GM21786 (cell line): Measurements from ENCODE around the gene LDAF1.
"Not testable (repeated sequence)": the region's sequence is repeated elsewhere in the genome, so short reads cannot be mapped to it uniquely, and the experiment has no call there.

Experiments used
- ATAC-seq: cut with Tn5 transposase; IDR thresholded peaks from one replicate; pipeline ENCODE4 v1.9.1; 2021; ENCODE audit not compliant: unreplicated experiment

The LDAF1 gene

DNA sequence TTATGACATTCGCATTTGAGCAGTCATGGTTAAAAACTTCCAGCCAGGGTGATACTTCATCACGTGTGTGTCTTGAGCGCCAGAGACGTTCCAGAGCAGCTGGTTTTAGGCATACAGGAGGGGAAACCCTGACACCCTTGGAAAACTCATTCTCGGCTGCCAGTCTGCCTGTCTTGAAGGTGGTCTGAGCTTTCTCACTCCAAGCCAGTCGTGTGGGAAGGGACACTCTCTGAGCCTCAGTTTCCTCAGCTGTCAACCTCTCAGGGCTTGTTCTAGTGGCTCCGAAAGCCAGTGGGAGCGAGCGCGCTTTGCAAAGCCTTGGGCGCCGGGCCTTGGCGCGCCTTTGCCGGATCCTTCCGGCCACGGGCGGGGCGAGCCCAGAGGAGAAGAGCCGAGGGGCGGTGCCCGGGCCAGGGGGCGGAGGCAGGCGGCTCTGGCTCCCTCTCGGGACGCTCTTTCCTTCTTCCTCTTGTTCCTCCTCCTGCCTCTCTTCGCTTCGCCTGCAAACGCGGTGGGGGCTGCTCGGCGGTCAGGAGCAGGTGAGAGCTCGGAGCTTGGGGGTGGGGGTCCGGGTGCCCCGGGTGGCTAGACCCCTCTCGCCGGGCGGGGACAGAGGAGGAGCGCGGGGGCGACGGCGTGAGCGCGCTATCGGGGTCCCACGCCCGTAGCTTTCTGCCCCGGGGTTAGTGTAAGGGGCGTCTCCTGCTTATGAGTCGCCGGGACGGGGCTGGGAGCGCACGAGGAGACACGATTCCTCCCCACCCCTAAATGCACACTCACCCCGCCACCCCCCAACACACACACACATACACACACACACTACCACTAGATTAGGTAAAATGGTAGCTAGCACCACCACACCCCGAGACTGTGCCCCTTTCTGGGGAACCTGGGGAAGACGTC is at the start of gene LDAF1:
Gene LDAF1, plus strand, starts transcription at position 467 of the 903 bp plus-strand sequence. CDS start 2,509 bp downstream, outside the sequence.
- peak; percentile 76 for ATAC-seq

DNA sequence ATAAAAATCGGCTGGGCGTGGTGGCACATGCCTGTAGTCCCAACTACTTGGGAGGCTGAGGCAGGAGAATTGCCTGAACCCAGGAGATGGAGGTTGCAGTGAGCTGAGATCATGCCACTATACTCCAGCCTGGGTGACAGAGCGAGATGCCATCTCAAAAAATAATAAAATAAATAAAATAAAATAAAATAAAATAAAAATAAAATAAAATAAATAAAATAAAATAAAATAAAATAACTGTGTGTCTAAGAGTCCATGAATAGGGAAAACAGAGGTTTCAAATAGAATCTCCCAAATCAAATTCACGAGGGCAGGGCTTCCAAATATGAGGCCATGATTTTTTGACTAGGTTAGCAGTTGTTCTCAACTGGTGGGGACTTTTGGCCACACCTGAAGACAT is 42.9 kb upstream of the LDAF1 start:
- not testable (repeated sequence) for ATAC-seq

DNA sequence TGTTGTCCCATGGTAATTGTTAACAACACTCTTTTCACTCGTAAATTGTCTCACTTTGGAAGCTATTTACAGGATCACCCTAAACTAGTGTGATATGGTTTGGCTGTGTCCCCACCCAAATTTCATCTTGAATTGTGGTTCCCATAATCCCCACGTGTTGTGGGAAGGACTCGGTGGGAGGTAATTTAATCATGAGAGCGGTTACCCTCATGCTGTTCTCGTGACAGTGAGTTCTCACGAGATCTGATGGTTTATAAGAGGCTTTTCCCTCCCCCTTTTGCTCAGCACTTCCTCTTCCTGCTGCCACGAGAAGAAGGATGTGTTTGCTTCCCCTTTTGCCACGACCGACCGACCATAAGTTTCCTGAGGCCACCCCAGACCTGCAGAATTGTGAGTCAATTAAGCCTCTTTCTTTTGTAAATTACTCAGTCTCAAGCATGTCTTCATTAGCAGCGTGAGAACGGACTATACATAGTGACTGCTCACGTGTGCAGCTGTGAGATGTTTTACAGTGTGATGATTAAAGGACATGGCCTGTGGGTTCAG is 42.3 kb upstream of the LDAF1 start:
- no peak for ATAC-seq

DNA sequence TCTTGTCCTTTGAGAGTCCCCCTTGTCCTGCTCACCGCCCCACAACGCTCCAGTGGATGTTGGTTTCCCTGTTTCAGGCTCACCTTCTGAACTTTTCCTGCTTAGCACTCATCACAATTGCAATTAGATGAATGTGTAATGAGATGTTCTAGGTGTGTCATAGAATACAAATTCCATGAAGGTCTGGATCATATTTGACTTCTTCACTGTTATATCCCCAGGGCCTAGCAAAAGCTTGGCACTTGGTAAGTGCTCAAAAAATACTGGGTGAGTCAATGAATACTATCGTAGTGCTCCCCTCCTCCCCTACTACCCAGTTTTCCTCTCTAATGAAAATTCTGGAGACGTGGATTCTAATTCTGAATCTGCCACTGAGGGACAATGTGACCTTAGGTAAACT is 40.9 kb upstream of the LDAF1 start:
- ATAC-seq, result no peak

DNA sequence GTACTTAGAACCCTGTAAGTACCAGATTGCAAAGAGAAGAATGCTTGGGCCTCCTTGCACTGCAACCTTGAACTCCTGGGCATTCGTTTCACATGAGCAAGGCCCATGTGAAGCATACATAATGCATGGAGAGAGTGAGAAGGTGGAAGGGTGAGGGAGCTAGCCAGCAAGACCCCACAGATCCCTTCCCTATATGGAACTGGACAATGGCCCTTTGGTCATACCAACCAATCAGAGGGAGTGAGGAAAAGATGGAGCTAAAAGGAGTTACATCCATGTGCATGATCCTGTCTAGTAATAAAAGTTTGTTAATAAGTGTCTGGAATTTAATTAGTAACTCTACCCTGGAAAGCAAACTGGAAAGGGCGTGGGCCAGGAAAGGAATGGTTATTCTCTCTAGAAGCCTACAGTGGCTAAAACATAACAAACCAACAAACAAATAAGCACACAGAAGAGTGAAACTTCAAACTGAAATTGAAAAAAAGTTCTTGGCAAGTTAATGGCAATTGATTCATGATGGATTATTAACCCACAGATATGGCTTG is 37.4 kb upstream of the LDAF1 start:
- no peak for ATAC-seq

DNA sequence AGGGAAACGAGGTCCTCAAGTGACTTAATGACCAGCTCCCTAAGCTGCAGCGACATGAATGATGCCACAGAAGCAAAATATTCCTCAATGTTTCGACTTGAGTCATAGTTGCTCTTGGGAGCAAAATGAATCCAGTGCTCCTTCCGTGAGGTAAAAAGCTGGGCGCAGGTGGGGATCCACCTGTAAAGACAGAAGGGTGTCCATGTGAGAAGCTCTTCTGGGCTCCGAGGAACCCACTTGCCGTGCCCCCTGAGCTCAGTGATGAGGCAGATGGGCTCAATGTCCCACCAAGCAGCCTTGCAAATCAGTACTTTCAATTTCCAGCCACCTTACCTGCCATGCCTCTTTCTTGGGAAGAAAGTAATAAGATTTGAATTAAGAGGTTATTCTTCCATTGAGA is 33.3 kb upstream of the LDAF1 start:
- ATAC-seq, result no peak

DNA sequence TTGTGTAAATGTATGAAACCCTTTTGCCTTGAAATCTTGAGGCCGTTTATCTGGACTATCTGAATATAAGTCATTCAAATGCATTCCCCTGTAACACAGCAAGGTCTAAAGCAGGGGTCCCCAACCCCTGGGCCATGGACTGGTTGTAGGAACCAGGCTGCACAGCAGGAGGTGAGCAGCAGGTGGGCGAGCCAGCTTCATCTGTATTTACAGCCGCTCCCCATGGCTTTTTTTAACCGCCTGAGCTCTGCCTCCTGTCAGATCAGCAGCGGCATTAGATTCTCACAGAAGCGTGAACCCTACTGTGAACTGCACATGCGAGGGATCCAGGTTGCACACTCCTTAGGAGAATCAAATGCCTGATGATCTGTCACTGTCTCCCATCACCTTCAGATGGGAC is 32.0 kb upstream of the LDAF1 start:
- ATAC-seq, result no peak

DNA sequence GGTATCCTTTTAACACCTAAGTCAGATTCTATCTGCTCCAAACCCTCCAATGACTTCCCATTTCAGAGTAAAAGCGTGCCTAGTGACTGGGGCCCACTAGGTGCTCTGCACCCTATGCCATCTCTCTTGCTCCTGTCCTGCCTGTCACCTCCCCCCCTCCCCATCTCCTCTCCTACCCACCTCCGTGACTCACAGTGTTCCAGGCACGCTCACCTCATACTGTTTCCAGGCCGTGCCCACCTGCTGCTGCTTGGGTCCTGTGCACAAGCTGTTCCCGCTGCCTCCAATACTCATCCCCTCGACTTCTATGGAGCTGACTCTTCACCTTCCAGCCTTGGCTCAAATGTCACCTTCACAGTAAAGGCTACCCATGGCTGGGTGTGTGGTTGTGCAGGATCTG is 29.5 kb upstream of the LDAF1 start:
- no peak for ATAC-seq

DNA sequence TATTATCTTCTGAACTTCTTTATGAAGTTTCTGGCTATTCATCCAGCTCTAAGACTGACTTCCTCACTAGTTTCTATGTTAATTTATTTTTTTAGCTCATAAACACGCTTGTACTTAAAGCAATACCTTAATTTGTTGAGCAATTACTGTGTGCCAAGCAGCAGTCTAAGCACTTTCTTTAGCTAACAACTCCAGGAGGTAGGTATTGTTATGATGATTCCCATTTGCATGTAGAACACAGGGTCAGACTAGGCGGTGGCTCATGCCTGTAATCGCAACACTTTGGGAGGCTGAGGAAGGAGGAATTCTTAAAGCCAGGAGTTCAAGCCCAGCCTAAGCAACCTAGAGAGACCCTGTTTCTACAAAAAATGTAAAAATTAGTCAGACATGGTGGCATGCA is 27.7 kb upstream of the LDAF1 start:
- no peak for ATAC-seq

DNA sequence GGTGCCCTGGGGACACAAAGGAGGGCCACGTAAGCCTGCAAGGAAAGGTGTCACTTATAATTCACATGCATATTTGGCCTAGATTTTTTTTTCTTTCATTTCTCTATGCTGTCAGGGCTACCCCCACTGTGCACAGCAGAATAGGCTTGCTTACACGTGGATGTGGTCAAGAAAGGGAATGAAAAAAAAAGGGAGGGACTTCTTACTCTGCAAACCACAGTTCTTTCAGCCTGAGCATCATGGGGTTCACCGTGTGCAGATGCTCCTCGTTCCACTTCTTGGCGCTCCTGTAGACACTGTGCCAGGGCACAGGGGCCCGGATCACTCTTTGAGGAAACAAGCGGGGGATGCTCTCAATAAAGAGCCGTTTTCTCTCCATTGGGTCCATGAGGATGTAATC is 24.4 kb upstream of the LDAF1 start:
- ATAC-seq, result no peak

DNA sequence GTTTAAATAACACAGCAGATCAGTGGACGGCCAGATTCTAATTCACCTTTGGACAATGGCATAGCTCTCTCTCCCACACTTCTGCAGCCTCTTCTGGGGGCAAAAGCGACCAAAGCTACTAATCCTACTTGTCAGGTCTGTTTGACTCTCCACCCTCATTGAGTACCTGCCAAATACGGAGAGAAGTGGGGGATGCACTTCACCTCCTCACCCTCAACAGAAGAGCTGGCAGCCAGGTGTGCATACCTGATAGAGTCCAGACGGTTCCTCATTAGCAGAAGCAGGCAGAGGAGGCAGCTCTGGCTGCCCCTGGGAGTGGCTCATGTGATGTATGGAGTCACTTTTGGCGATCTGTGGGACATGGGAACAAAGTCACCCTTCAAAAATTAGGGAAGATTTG is 12.7 kb upstream of the LDAF1 start:
- no peak for ATAC-seq

DNA sequence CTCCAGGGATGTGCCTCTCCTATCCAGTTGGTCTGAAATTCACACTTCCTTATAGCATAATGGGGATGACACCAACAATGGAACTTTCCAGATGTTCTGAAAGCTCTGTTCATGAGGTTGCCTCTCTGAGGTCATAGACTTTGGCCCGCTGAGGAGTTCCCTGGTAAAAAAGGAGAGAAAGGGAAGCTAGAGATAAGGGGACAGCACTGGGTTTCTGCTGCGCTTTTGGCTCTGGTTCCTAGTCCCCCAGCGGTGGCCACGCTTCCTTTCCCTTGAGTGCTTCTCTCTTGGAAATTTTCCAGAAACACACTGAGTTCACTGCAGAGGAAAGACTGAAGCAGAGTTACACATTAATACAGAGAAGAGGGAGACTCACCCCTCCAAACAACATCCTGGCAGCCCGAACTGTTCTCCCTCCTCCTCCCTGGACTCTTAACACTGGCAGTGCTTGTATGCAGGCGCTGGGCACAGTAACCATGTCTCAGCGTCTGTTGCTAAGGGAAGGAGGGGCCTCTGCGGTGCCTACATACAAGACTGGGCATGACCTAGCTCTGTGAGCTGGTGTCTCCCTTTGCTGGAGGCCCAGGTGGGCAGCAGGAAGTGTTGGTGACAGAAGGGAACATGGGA is 8.0 kb upstream of the LDAF1 start, which contains the start of gene DNAH3:
Gene DNAH3, minus strand, starts transcription at position 472 of the 627 bp plus-strand sequence. CDS start 527 bp downstream, outside the sequence.
- no peak for ATAC-seq

DNA sequence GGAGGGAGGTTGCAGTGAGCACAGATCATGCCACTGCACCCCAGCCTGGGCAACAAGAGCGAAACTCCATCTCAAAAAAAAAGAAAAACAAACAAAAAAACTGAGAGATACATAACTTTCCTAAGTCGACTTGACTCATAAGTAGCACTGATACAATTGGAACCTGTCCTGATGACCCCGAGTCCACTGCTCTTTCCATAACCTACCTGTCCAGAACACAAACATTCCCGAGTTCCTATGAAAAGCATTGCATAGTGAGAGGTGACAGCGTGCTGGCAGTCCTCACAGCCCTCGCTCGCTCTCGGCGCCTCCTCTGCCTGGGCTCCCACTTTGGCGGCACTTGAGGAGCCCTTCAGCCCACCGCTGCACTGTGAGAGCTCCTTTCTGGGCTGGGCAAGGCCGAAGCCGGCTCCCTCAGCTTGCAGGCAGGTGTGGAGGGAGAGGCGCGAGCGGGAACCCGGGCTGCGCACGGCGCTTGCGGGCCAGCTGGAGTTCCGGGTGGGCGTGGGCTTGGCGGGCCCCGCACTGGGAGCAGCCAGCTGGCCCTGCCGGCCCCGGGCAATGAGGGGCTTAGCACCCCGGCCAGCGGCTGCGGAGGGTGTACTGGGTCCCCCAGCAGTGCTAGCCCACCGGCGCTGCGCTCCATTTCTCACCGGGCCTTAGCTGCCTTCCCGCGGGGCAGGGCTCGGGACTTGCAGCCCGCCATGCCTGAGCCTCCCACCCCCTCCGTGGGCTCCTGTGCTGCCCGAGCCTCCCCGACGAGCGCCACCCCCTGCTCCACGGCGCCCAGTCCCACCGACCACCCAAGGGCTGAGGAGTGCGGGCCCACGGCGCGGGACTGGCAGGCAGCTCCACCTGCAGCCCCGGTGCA is 6.1 kb upstream of the LDAF1 start:
- ATAC-seq, result not testable (repeated sequence)

DNA sequence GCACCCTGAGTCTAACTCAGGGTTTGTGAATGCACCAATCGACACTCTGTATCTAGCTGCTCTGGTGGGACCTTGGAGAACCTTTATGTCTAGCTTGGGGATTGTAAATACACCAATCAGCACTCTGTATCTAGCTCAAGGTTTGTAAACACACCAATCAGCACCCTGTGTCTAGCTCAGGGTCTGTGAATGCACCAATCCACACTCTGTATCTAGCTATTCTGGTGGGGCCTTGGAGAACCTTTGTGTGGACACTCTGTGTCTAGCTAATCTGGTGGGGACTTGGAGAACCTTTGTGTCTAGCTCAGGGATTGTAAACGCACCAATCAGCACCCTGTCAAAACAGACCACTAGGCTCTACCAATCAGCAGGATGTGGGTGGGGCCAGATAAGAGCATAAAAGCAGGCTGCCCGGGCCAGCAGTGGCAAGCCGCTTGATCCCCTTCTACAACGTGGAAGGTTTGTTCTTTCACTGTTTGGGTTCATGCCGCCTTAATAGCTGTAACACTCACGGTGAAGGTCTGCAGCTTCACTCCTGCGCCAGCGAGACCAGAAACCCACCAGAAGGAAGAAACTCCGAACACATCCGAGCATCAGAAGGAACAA is 5.2 kb upstream of the LDAF1 start:
- ATAC-seq, result not testable (repeated sequence)

DNA sequence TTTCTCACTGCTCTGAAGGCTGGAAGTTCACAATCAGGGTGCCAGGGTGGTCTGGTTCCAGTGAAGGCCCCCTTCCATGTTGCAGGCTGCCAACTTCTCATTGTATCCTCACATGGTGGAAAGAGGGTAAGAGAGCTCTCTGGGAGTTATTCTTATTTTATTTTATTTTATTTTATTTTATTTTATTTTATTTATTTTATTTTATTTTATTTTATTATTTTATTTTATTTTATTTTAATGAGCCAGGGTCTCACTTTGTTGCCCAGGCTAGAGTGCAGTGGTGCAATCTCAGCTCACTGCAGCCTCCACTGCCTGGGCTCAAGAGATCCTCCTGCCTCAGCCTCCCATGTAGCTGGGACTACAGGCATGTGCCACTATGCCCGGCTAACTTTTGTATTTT is 2.5 kb upstream of the LDAF1 start:
- not testable (repeated sequence) for ATAC-seq

DNA sequence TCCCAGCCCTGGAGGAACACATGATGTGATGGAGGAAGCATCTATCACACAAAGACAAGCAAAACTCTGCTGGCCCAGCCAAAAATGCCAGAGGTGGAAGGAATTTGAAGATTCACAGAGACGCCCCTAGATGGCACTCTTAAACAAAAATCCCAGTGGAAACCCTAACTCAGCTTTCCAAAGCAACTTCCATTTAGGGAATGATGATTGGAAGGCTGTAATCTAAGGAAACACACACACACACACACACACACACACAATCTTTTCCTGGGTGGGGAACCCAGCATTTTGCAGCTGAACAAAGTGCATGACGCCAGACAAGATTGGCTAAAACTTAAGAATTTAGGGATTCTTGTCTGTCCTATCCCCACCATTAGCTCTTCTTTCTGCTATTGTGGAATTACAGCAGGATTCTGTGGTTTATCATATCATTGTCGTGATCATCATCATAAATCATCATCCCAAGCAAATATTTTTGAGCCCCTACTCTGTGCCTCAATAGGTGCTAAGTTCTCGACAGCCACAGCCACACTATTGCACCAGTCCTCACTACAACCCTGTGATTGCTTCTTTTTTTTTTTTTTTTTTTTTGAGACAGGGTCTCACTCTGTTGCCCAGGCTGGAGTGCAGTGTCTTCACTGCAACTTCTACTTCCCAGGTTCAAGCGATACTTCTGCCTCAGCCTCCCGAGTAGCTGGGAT is 1.6 kb upstream of the LDAF1 start:
- ATAC-seq, result no peak

DNA sequence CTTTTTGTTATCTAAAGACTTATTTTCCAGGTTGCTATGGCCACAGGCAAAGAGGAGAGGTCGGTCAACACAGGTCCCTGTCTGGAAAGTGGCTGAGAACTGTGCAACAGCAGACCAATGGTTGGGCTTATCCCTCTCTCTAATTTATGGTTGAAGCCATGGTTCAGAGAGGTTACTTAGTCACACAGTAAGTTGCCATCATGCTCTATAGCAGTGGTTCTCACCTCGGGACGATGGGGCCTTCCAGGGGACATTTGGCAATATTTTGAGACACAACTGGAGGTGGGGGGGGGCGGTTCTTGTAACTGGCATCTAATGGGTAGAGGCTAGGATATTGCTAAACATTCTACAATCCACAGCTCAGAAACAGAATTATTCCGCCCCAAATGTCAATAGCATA is 842 bp upstream of the LDAF1 start:
- no peak for ATAC-seq

DNA sequence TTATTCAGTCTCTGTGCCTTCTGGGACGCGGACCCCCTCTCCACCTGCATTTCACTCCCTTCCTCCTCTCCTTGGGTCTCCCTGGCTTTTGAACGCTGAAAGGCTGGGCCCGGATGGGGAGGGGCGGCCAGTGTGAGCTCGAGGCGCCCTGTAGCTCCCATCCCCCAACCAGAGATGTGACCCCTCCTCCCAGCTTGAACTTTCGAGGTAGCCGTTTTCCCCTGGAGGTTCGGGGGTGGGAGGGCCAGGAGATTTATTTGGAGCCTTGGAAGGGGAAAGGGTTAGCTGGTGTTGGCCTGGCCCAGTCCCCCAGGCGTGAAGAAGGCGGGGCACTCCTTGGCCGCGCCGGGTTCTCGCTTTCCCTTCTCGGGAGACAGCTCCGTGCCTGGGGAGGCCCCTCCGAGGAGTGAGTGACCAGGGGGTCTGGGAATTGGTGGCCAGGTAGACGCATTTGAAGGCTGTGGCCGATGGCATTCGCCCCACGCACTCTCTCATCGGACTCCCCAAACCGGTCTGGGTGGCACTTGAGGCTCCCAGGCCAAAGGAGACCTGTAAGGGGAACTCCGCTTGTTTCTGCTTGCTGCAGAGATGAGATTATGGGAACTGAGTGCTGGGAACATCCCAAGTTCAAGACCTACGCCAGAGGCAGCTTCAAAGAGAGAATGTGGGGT is 942 bp downstream of the LDAF1 start:
- no peak for ATAC-seq

DNA sequence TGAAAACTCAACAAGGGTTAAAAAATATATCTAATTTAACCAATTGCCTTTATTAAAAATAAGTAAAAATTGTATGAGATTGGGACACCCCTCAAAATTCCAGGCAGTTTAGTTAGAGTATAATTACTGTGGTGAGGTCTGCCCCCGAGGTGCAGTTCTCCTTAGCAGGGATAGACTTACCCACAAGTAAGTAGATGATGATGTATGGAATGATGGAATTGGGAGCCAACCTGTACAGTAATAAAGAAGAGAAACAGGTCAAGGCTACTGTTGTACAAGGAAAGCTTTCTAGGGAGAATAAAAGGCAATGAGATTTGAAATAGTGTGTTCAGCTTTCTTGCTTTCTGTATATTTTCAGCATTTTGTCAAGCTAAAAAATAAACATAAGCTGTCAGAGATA is 1.8 kb downstream of the LDAF1 start:
- no peak for ATAC-seq
